GM15510 (cell line): Measurements from ENCODE around the gene UBE2C.

Experiments used
- POLR2A ChIP-seq: IDR thresholded peaks from 3 replicates; pipeline ENCODE4 v1.6.1; 2011; ENCODE audit warnings: borderline replicate concordance; ENCODE audit not compliant: insufficient read length; ENCODE audit errors: extremely low read depth

UBE2C gene

GRCh38 chr20:45788351-45788750, 24.1 kb upstream of the UBE2C start:
- TF ChIP-seq POLR2A = no peak

GRCh38 chr20:45792317-45793118, 19.9 kb upstream of the UBE2C start:
- no peak for TF ChIP-seq POLR2A

DNA sequence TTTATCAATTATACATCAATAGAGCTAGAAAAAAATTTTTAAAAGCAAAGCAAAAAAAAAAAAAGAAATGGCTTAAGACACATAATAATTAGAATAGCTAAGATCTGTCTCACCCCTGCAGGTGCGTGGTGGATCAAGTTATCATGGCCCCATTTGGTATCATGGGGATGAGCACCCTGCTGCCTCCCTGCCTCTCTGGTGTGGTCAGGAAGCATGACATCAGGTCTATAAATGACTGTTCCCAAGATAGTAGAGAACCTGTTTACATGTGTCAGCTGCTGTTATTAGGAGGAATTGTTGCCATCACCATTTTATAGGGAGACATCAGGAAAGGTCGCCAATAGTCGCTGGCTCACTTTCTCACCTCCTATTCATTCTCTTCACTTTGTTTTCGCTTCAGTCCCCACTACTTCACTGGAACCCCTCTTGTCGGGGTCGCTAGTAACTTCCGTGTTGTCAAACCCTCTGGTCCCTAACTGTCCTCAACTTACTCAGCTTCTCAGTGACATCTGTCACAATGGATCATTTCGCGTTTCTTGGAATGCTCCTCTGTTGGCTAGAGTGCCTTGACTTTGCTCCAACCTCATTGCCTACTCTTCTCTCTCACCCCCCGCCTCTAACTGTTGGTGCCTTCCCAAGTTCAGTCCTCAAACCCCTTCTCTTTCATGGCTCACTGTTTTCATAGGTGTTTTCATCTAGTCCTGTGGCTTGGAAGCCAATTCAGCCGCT, 15.9 kb upstream of the UBE2C start:
- no peak for TF ChIP-seq POLR2A

DNA sequence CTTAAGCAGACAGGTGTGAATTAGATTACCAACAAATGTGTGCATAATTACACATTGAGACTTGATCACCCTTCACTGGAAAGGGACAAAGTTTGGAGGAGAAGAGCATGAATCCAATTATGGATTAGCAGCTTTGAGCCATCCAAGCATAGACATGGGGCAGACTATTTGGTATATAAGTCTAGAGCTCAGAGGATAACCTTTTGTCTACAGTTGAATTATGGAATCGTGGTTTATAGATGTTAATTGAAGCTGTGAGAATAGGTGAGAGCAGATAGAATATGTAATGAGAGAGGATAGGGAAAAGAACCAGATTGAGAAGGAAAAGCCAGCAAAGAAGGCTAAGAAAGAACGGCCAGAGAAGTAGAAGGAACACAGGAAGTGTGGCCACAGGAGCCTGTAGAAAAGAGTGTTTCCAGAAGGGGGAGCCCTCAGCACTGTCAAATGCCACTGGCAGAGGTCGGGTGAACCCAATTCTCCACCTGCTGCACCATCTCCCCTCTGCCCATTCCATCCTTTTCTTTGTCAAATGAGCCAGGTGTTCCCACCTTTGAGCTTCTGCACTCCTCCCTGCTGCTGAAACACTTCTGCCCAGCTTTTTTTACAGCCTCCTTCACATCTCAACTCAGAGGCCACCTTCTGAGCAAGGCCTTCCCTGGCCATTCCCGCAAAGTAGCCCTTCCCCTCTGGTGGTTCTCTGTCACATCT, 13.4 kb upstream of the UBE2C start:
- TF ChIP-seq POLR2A = no peak

DNA sequence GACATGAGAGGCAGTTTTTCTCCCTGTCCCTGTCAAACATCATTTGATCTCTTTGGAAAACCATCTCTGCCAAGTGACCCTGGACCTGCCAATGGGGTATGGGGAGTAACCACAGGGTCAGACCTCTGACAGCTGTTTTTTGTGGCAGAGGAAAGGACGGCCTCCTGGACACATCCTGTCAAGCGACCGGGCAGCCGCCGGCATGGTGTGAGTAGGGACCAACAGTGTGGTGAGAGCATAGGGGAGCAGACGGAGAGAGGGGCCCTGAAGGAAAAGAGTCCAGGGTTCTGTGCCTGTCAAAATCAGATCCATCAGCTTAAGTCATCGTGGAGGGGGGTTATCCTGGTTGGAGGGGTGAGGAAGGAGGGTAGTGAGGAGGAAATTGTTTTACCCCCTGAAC, 10.6 kb upstream of the UBE2C start:
- TF ChIP-seq POLR2A = no peak

GRCh38 chr20:45810191-45810970, 2.1 kb upstream of the UBE2C start:
- TF ChIP-seq POLR2A = no peak

- TF ChIP-seq POLR2A = no peak
Observed at GRCh38 chr20:45813006-45813340, 529 bp downstream of the UBE2C start.

GRCh38 chr20:45813489-45813888, 1.0 kb downstream of the UBE2C start:
- no peak for TF ChIP-seq POLR2A

DNA sequence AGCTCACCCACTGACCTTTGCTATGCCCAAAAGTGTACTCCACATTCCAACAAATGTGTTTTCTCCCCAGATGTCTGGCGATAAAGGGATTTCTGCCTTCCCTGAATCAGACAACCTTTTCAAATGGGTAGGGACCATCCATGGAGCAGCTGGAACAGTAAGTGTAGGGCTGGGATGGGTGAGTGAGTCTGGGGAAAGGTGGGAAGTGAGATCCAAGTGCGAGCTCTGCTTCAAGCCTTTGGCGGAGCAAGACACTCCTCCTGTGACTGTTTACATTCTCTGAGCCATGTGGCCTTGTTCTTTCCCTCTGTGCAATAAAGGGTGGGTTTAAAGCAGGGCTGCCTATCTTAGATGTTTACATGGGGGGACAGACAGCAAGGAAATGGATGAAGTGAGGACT, 1.9 kb downstream of the UBE2C start:
- TF ChIP-seq POLR2A = no peak

DNA sequence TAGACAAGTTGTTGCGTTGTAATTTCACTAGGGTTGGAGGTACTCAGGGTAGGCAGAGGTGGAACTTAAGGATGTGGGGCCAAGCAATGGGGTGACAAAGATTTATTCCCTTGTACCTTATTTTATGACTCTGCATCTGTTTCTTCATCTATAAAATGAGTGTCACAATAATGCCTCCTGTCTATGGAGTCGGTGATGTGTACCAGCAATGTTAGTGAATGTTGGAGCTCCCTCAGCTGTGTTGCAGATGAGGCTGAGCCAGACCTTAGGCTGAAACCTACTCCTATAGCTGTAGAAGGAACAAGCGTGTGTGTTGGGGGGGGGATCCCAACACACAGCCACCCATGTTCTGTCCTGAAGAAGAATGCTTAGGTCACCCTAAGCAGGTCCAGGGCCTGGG, 4.5 kb downstream of the UBE2C start:
- no peak for TF ChIP-seq POLR2A

GRCh38 chr20:45817376-45818194, 5.1 kb downstream of the UBE2C start:
- no peak for TF ChIP-seq POLR2A

- TF ChIP-seq POLR2A = no peak
Observed at GRCh38 chr20:45818239-45818638, 5.8 kb downstream of the UBE2C start.

DNA sequence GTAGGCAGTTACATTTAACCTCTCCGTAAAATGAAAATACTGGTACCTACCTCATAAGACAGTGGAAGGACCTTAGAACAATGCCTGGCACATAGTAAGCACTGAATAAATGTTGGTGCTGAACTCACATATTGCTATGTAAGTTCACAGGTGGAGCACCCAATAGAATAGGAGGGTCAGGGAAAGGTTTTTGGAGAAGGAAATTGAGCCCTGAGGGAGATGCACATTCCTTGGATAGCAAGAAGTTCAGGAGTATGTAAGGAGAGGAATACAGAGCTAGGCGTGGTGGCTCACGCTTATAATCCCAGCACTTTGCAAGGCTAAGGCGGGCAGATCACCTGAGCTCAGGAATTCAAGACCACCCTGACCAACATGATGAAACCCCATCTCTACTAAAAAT, 7.0 kb downstream of the UBE2C start:
- no peak for TF ChIP-seq POLR2A

- TF ChIP-seq POLR2A = no peak
Observed at GRCh38 chr20:45821947-45822346, 9.5 kb downstream of the UBE2C start.
